Measurements from ENCODE around the gene C3orf62. TPM values are rescaled to one million over a fixed set of nuclear protein-coding genes. Genes with fewer than 3 reads are reported as not detected.

Gene C3orf62
- total and polyA plus RNA-seq, 2 of the 4 experiments (the other 2 are of a cell fraction): 0.90 to 3.1 TPM

- ATAC-seq (ENCODE audit: low read depth) (peak; percentile 14), DNase-seq (no peak)
- no TSS peak for BruUV-seq (replicated peaks)
- Histone ChIP-seq H3K36me3 (ENCODE audit: control insufficient read depth, insufficient read depth, low read length) (peaks cover 23% of the 10 kb centered on the region), H3K27ac (ENCODE audit: insufficient read depth, low read length) (peak overlapping the region; percentile 90), H2BK120ac (ENCODE audit: low read depth, low read length) (0 out of 2 replicates have a peak overlapping the region, but pooled peaks have one; percentile 22), H3K9me1 (ENCODE audit: insufficient read depth, low read length) (peaks cover 5% of the 10 kb centered on the region; the same call in 1 of the 2 replicates), H4K20me1 (ENCODE audit: insufficient read depth, low read length) (no peaks in the 10 kb centered on the region), H4K91ac (ENCODE audit: insufficient read depth, low read depth, low read length) (peak overlapping the region; percentile 76), H2BK5ac (ENCODE audit: low read depth, low read length, poor library complexity, severe bottlenecking) (peak overlapping the region; percentile 76), H4K8ac (ENCODE audit: low read depth in 2 of 2, low read length in 2 of 2) (peak overlapping the region; percentile 57 to 93), H3K79me1 (ENCODE audit: low read depth in 1 of 2, low read length in 2 of 2) (peaks cover 0 to 8% of the 10 kb centered on the region in 2 experiments; a peak in 2 of 4 replicates), H3K18ac (ENCODE audit: low read depth, low read length) (peak overlapping the region; percentile 59), H3K56ac (ENCODE audit: extremely low read depth, insufficient read depth, low read length) (peak overlapping the region; percentile 89; the same call in 1 of the 2 replicates), H3K4ac (ENCODE audit: low read depth, low read length) (peak overlapping the region; percentile 83; the same call in 1 of the 2 replicates), H2AFZ (replicated peaks; ENCODE audit: low read length, poor library complexity) (peak overlapping the region; percentile 91), H2BK15ac (ENCODE audit: low read depth, low read length) (no peak overlapping the region), H3K9ac (ENCODE audit: low read depth, low read length) (peak overlapping the region; percentile 86), H3K4me1 (ENCODE audit: control insufficient read depth, insufficient read depth, low read length) (peaks cover 11% of the 10 kb centered on the region), H3K4me3 (ENCODE audit: insufficient read depth, low read depth, low read length) (peak overlapping the region; percentile 47), H4K5ac (ENCODE audit: low read depth, low read length) (peak overlapping the region; percentile 88), H3K4me2 (ENCODE audit: low read depth, low read length) (peak overlapping the region; percentile 76), H3K9me3 (ENCODE audit: control insufficient read depth, insufficient read depth, low read length) (no peaks in the 10 kb centered on the region), H2BK20ac (ENCODE audit: low read depth, low read length) (no peak overlapping the region), H2AK9ac (replicated peaks; ENCODE audit: low read depth, low read length, poor library complexity) (peak overlapping the region; percentile 67), H2AK5ac (ENCODE audit: low read depth, low read length) (no peak overlapping the region), H3K27me3 (ENCODE audit: control insufficient read depth, insufficient read depth, low read length) (no peaks in the 10 kb centered on the region), H3K23ac (ENCODE audit: low read depth, low read length) (peak overlapping the region; percentile 73), H3K14ac (replicated peaks; ENCODE audit: low read depth, low read length) (peak overlapping the region; percentile 79; the same call in 1 of the 2 replicates)
- dilution Hi-C loops (cut with HindIII; ENCODE audit: low sequenced_read_pairs, unreplicated experiment): no loop called here
- ChIA-PET POLR2A (ENCODE audit: unreplicated experiment) (interaction anchor here (0.7 kb wide), 1 partner anchor 893 kb away, joined by 3 read pairs; no protein-coding TSS in a partner anchor), CTCF (interaction anchor here (0.6 kb wide), 2 partner anchors 9 to 1755 kb away, joined by 3 read pairs; no protein-coding TSS in a partner anchor)
- TF ChIP-seq RCOR1 (IDR thresholded peaks at IDR 0.05; ENCODE audit: insufficient replicate concordance, low read length) (no peak), RAD21 (IDR thresholded peaks at IDR 0.05; ENCODE audit: low read length) (no peak), MXI1 (IDR thresholded peaks at IDR 0.05; ENCODE audit: borderline replicate concordance, low read depth, low read length) (no peak), CHD1 (IDR thresholded peaks at IDR 0.05; ENCODE audit: low read depth, low read length) (no peak), NFE2L2 (IDR thresholded peaks at IDR 0.05; ENCODE audit: low read depth, low read length) (no peak), CEBPB (IDR thresholded peaks at IDR 0.05; ENCODE audit: low read depth, low read length) (no peak), SMC3 (IDR thresholded peaks at IDR 0.05; ENCODE audit: low read depth, low read length) (no peak), MAZ (IDR thresholded peaks at IDR 0.05; ENCODE audit: borderline replicate concordance, low read depth, low read length) (no peak), BHLHE40 (IDR thresholded peaks at IDR 0.05; ENCODE audit: low read depth, low read length) (no peak)
- intact Hi-C loops (cut with micrococcal nuclease): loop anchor here (1.0 to 2.0 kb wide), 2 partner anchors 106 to 145 kb away; partner anchors contain the start of genes KLHDC8B and LAMB2
- WGBS, 2 experiments (ENCODE audit: extremely low coverage in 2 of 2, insufficient read length in 1 of 2): no CpG with 5 or more reads among the region's 9 CpGs
- in situ Hi-C loops (cut with MboI; ENCODE audit: low sequenced_read_pairs): no loop called here
Observed at GRCh38 chr3:49277383-49277775, 347 bp upstream of the C3orf62 start.
